Heart right ventricle (tissue), 16 donors: ENCODE results near the gene AUTS2. TPM values are rescaled to one million over a fixed set of nuclear protein-coding genes. Genes with fewer than 3 reads are reported as not detected.

Experiments
- ATAC-seq, 8 donors: fragments of 200-7000 bp; cut with Tn5 transposase; one replicate each; pipeline ENCODE4 v1.9.1; 2020; ENCODE audit warnings: mild to moderate bottlenecking in 8 of 8, moderate library complexity in 8 of 8, moderate number of reproducible peaks in 1 of 8
- DNase-seq, 2 donors: peaks; one replicate each; pipeline ENCODE4 v3.0.0-alpha.2; 2020
- H3K27ac ChIP-seq, 10 donors: fragments of 200-600 bp; sonication (generic) in 2 of 10; one replicate each; pipeline versions ENCODE4 v1.5.0 to v1.8.0; 2020 to 2022; ENCODE audit warnings: mild to moderate bottlenecking in 3 of 10
- H3K27me3 ChIP-seq, 7 donors: fragments of 200-600 bp; one replicate each; pipeline ENCODE4 v1.8.0; 2021 to 2022; ENCODE audit warnings: mild to moderate bottlenecking in 2 of 7
- H3K36me3 ChIP-seq, 9 donors: fragments of 200-600 bp; sonication (generic) in 1 of 9; one replicate each; pipeline versions ENCODE4 v1.5.0 to v1.8.0; 2020 to 2022; ENCODE audit warnings: mild to moderate bottlenecking in 2 of 9
- H3K4me1 ChIP-seq, 9 donors: fragments of 200-600 bp; sonication (generic) in 1 of 9; one replicate each; pipeline versions ENCODE4 v1.5.0 to v1.8.0; 2020 to 2022; ENCODE audit warnings: mild to moderate bottlenecking in 4 of 9
- H3K4me3 ChIP-seq, 10 donors: fragments of 200-600 bp; sonication (generic) in 2 of 10; one replicate each; pipeline versions ENCODE4 v1.5.0 to v1.8.0; 2020 to 2022; ENCODE audit warnings: mild to moderate bottlenecking in 7 of 10, moderate library complexity in 2 of 10
- H3K9me3 ChIP-seq, 11 donors: fragments of 200-600 bp in 10 of 11; sonication (generic) in 2 of 11; one replicate each; pipeline versions ENCODE4 v1.5.0 to v1.8.0; 2013 to 2022; ENCODE audit warnings: mild to moderate bottlenecking in 2 of 11, control low read depth in 1 of 11, moderate library complexity in 1 of 11
- WGBS, 2 donors: extraction: QIAGEN DNeasy Blood & Tissue Kit; methylation state at CpG; one replicate each; pipeline ENCODE4 v1.1.7; 2013; ENCODE audit warnings: inconsistent platforms in 1 of 2; 5-methylcytosine and 5-hydroxymethylcytosine counted together
- intact Hi-C, 10 donors: fragments of 100-400 bp; cut with DNase I; formaldehyde crosslinking; loops; one replicate each; pipeline versions ENCODE4 v1.11.1 to v1.14.2; 2022
- polyA plus RNA-seq, 2 donors: library from polyadenylated mRNA; stranded (reverse); fragments of 200-250 nt; gene quantifications; one replicate each; pipeline ENCODE4 v1.2.3, GENCODE V29; 2013
- total RNA-seq, 10 donors: library from RNA; stranded (reverse); fragmentation: NEBNext Ultra II Directional in 3 of 10; extraction: Animal tissue kit (Norgen Biotek cat#: 25700) in 3 of 10; gene quantifications; one replicate each; pipeline versions ENCODE4 v1.2.1 to v1.2.4, GENCODE V29; 2021 to 2023
- TF ChIP-seq, protein P1 (sequence below), 9 donors: fragments of 200-600 bp; sonication (generic) in 2 of 9; IDR thresholded peaks; one replicate each; pipeline versions ENCODE4 v1.5.0 to v1.8.0; 2021 to 2022; ENCODE audit warnings: antibody characterized with exemption in 9 of 9, mild to moderate bottlenecking in 5 of 9, moderate library complexity in 1 of 9
- donor health status: Arrhythmogenic right ventricular cardiomyopathy.
- donor health status: ischemic (EF 13 %, LVEDD 7.1; RV severe dilation, severe dysfunction).
- donor health status: healthy with polysubstance abuse.
- donor health status: DM: no; HTN: yes; CAD: no.
- donor health status: DM: no; HTN: no; CAD: no.
- donor health status: ischemic (EF 25% LVEDD 6.9; RV normal size, moderate dysfunction).
- donor health status: ischemic (EF 25% LVEDD 5.7; RV mildly dilated, moderate dysfunction).
- donor health status: healthy.
- donor health status: DM: yes; HTN: yes; CAD: no.
- donor health status: Ischemic cardiomyopathy.
- donor health status: ischemic (EF 35%, LVEDD 5.7; RV mildly dilated, moderate dysfunction).
- donor health status: nonischemic (EF 11% LVEDD 7.7; RV severe dilation, severe dysfunction).
- donor health status: DM: yes; HTN: yes; CAD: no.
- donor health status: PGD.
- donor health status: ischemic (EF 29% LVEDD 5.4; RV normal size, mild dysfunction).
- donor health status: nonischemic (EF 23%, LVEDD 6.1; RV moderate dilation, normal function).

The AUTS2 gene
- total and polyA plus RNA-seq, 12 donors, result 1.6 to 11.2 (median 7.3) TPM

DNA sequence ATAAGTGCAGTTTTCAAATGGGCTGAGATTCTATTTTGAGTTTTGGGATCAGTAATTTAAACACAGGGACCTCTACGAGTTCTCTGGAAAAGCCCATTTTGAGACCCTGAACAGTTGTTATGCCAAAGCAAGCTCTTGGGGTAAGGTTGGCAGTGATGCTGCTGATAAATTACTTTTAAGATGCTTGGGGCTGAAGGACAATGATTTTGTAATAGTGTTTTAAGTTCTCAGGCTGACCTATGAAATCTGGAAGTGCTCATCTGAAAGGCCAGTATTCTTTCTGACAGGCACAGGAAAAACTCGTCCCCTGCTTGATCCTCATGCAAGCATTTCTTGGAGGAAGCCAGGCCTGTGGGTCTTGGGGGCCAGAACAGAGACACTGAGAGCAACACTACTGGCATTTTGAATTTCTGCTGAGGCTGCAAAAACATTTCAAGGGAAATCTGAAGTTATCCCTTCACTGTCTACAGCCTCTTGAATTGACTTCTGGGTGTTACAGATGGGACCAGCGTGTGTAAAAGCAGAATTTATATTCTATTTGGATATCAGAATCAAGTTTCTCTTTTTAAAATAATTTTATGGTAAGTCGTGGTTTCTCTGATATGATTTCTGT lies 79.7 kb downstream of the AUTS2 start:
- no peak for DNase-seq
- intact Hi-C loops, result loop anchor here in 1 of 10 donors (5.0 kb wide), 1 partner anchor 81 kb away; the partner anchor contains the start of gene AUTS2
- no peak overlapping the region for H3K4me3 ChIP-seq
- TF ChIP-seq, protein P1, sequence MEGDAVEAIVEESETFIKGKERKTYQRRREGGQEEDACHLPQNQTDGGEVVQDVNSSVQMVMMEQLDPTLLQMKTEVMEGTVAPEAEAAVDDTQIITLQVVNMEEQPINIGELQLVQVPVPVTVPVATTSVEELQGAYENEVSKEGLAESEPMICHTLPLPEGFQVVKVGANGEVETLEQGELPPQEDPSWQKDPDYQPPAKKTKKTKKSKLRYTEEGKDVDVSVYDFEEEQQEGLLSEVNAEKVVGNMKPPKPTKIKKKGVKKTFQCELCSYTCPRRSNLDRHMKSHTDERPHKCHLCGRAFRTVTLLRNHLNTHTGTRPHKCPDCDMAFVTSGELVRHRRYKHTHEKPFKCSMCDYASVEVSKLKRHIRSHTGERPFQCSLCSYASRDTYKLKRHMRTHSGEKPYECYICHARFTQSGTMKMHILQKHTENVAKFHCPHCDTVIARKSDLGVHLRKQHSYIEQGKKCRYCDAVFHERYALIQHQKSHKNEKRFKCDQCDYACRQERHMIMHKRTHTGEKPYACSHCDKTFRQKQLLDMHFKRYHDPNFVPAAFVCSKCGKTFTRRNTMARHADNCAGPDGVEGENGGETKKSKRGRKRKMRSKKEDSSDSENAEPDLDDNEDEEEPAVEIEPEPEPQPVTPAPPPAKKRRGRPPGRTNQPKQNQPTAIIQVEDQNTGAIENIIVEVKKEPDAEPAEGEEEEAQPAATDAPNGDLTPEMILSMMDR (IDR thresholded peaks at IDR 0.05), result no peak
- no peaks in the 10 kb centered on the region for H3K27me3 ChIP-seq
- H3K36me3 ChIP-seq, result no peaks in the 10 kb centered on the region
- H3K9me3 ChIP-seq, result no peaks in the 10 kb centered on the region
- peak in 1 of 8 donors; percentile 46 for ATAC-seq
- 75 to 82% methylated on average over 4 of the region's 4 CpGs for WGBS, 2 donors
- peaks cover 0 to 35% (median 12%) of the 10 kb centered on the region in 9 donors for H3K4me1 ChIP-seq
- peak overlapping the region in 3 of 10 donors; percentile 1 to 30 (median 18) for H3K27ac ChIP-seq

DNA sequence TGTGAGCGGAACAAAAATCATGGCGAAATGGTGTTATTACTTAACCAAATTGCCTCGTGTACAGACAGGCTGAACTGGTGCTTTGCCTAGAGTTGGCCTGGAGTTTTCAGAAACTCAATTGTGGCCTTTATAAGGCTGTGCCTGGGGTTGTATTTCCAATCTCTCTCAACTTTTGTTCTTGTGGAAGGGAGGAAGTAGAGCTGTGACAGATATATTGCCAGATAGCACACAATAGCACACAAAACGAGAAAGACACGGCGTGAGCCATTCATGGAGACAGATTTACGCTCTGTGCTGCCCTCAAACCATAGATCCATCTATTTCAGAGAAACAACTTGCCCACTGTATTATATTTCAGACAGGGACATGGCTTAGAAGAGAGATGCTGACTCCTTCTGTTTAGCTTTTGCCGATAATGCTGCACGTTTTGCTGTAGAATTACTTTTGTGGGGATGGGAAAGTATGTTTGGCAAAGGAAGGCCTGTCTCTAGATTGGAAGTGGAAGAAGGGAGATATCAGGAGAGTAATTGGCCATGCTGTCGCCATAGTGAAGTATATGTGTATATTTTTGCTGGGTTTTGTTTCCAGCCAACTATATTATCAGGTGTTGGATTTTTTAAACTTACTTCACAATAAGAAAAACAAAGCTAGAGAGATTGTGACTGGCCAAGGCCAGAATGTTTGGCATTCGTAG lies 80.4 kb downstream of the AUTS2 start:
- DNase-seq (no peak), ATAC-seq (peak in 4 of 8 donors; percentile 28 to 62 (median 56))
- Histone ChIP-seq H3K36me3 (no peaks in the 10 kb centered on the region), H3K9me3 (no peaks in the 10 kb centered on the region), H3K27ac (peak overlapping the region in 2 of 10 donors; percentile 18 to 30), H3K4me1 (peaks cover 0 to 29% (median 9%) of the 10 kb centered on the region in 9 donors), H3K27me3 (no peaks in the 10 kb centered on the region), H3K4me3 (no peak overlapping the region)
- WGBS, 2 donors, result 69 to 80% methylated on average over 11 of the region's 11 CpGs
- TF ChIP-seq, protein P1 (IDR thresholded peaks at IDR 0.05), result no peak
- intact Hi-C loops, result loop anchor here in 1 of 10 donors (5.0 kb wide), 1 partner anchor 81 kb away; the partner anchor contains the start of gene AUTS2

DNA sequence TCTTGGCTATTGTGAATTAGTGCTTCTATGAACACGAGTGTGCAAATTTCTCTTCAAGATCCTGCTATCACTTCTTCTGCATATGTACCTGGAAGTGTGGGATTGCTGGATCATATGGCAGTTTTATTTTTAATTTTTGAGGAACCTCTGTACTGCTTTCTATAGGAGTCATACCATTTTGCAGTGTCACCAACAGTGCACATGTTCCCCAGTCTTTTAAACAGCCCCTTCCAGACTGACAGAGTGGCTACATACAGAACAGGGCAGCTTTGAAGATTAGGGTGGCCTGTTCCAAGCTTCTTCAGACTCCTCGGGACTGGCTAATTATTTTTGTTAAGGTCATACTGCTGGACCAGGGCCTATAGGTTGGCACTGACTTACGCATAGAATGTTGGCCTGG lies 82.9 kb downstream of the AUTS2 start:
- peaks cover 0 to 33% (median 13%) of the 10 kb centered on the region in 9 donors for H3K4me1 ChIP-seq
- no peak for ATAC-seq
- intact Hi-C loops, result no loop called here

DNA sequence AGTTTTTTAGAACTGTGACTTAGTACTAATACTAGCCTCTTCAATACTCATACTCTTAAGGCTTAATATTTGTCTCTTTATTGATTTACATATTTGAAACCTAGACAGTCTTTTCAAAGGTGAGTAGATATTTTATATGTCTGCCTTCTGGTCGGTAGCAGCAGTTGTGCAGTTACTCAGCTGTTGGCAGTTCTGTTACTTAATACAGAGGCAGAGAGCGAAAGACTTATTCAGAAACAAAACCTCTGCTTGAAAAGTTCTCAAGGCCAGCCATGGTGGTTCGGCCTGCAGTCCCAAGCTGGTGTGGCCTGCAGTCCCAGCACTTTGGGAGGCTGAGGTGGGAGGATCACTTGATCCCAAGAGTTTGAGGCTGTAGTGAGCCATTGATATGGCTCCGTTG lies 84.2 kb downstream of the AUTS2 start:
- 83 to 93% methylated on average over 4 of the region's 4 CpGs for WGBS, 2 donors
- no peak for ATAC-seq

More for the DNA sequence above, 82.9 kb downstream of the AUTS2 start:
- Histone ChIP-seq H3K27ac (no peak overlapping the region), H3K4me3 (no peak overlapping the region), H3K36me3 (no peaks in the 10 kb centered on the region), H3K27me3 (no peaks in the 10 kb centered on the region), H3K9me3 (no peaks in the 10 kb centered on the region)
- WGBS, 2 donors, result 76 to 85% methylated on average over 3 of the region's 3 CpGs
- no peak for DNase-seq
- TF ChIP-seq, protein P1 (IDR thresholded peaks at IDR 0.05), result no peak

More for the DNA sequence above, 84.2 kb downstream of the AUTS2 start:
- no peaks in the 10 kb centered on the region for H3K36me3 ChIP-seq
- no peaks in the 10 kb centered on the region for H3K9me3 ChIP-seq
- TF ChIP-seq, protein P1 (IDR thresholded peaks at IDR 0.05), result no peak
- no peak for DNase-seq
- H3K27me3 ChIP-seq, result no peaks in the 10 kb centered on the region
- intact Hi-C loops, result no loop called here
- peaks cover 0 to 26% (median 8%) of the 10 kb centered on the region in 9 donors for H3K4me1 ChIP-seq
- H3K4me3 ChIP-seq, result no peak overlapping the region
- no peak overlapping the region for H3K27ac ChIP-seq
